Measurements from ENCODE around the gene DPH1. TPM values are rescaled to one million over a fixed set of nuclear protein-coding genes. Genes with fewer than 3 reads are reported as not detected.

DPH1 gene
- total and polyA plus RNA-seq, 2 of the 4 experiments (the other 2 are of a cell fraction), result 24.4 to 49.9 TPM

- no peak overlapping the region for H3K23ac ChIP-seq (ENCODE audit: low read depth, low read length)
- no peaks in the 10 kb centered on the region for H3K9me3 ChIP-seq (ENCODE audit: control insufficient read depth, insufficient read depth, low read length)
- no TSS peak for BruUV-seq (replicated peaks)
- ATAC-seq (ENCODE audit: low read depth) (no peak), DNase-seq (no peak)
- intact Hi-C loops (cut with micrococcal nuclease), result no loop called here
- H2BK20ac ChIP-seq (ENCODE audit: low read depth, low read length), result no peak overlapping the region
- no peak overlapping the region for H2AFZ ChIP-seq (replicated peaks; ENCODE audit: low read length, poor library complexity)
- no peak overlapping the region for H3K27ac ChIP-seq (ENCODE audit: insufficient read depth, low read length)
- no peak overlapping the region for H3K4ac ChIP-seq (ENCODE audit: low read depth, low read length)
- H3K27me3 ChIP-seq (ENCODE audit: control insufficient read depth, insufficient read depth, low read length), result peaks cover 77% of the 10 kb centered on the region
- TF ChIP-seq MAZ (IDR thresholded peaks at IDR 0.05; ENCODE audit: borderline replicate concordance, low read depth, low read length) (no peak), CTCF (conservative IDR thresholded peaks at IDR 0.05; ENCODE audit: low read depth, low read length) (no peak), BHLHE40 (IDR thresholded peaks at IDR 0.05; ENCODE audit: low read depth, low read length) (no peak), CEBPB (IDR thresholded peaks at IDR 0.05; ENCODE audit: low read depth, low read length) (no peak), ELK1 (IDR thresholded peaks at IDR 0.05; ENCODE audit: borderline replicate concordance, low read depth, low read length) (no peak), RAD21 (IDR thresholded peaks at IDR 0.05; ENCODE audit: low read length) (no peak)
- H3K18ac ChIP-seq (ENCODE audit: low read depth, low read length), result no peak overlapping the region
- H3K79me1 ChIP-seq (ENCODE audit: low read depth in 1 of 2, low read length in 2 of 2), result no peaks in the 10 kb centered on the region
- H3K9ac ChIP-seq (ENCODE audit: low read depth, low read length), result no peak overlapping the region
- H3K4me1 ChIP-seq (ENCODE audit: control insufficient read depth, insufficient read depth, low read length), result peaks cover 1% of the 10 kb centered on the region; the same call in 1 of the 2 replicates
- H4K8ac ChIP-seq (ENCODE audit: low read depth in 2 of 2, low read length in 2 of 2), result no peak overlapping the region
- H2BK5ac ChIP-seq (ENCODE audit: low read depth, low read length, poor library complexity, severe bottlenecking), result no peak overlapping the region
- no peak overlapping the region for H4K5ac ChIP-seq (ENCODE audit: low read depth, low read length)
- H2AK9ac ChIP-seq (replicated peaks; ENCODE audit: low read depth, low read length, poor library complexity), result no peak overlapping the region
- no peak overlapping the region for H4K91ac ChIP-seq (ENCODE audit: insufficient read depth, low read depth, low read length)
- dilution Hi-C loops (cut with HindIII; ENCODE audit: low sequenced_read_pairs, unreplicated experiment), result no loop called here
- no peak overlapping the region for H2BK120ac ChIP-seq (ENCODE audit: low read depth, low read length)
- H3K36me3 ChIP-seq (ENCODE audit: control insufficient read depth, insufficient read depth, low read length), result no peaks in the 10 kb centered on the region
- H3K56ac ChIP-seq (ENCODE audit: extremely low read depth, insufficient read depth, low read length), result no peak overlapping the region
- no peak overlapping the region for H3K14ac ChIP-seq (replicated peaks; ENCODE audit: low read depth, low read length)
- POLR2A ChIA-PET (ENCODE audit: unreplicated experiment), result no interaction called here
- no peak overlapping the region for H2BK15ac ChIP-seq (ENCODE audit: low read depth, low read length)
- H3K4me2 ChIP-seq (ENCODE audit: low read depth, low read length), result no peak overlapping the region
- CTCF ChIA-PET, result no interaction called here
- H3K9me1 ChIP-seq (ENCODE audit: insufficient read depth, low read length), result no peaks in the 10 kb centered on the region
- WGBS, 2 experiments (ENCODE audit: extremely low coverage in 2 of 2, insufficient read length in 1 of 2), result no CpG with 5 or more reads among the region's 15 CpGs
- H2AK5ac ChIP-seq (ENCODE audit: low read depth, low read length), result no peak overlapping the region
- in situ Hi-C loops (cut with MboI; ENCODE audit: low sequenced_read_pairs), result no loop called here
- no peaks in the 10 kb centered on the region; the same call in none of the 2 replicates for H4K20me1 ChIP-seq (ENCODE audit: insufficient read depth, low read length)
- H3K4me3 ChIP-seq (ENCODE audit: insufficient read depth, low read depth, low read length), result no peak overlapping the region
Observed at GRCh38 chr17:2022647-2023240, 7.2 kb upstream of the DPH1 start.
